NB4 (cell line): ENCODE measurements around the gene HTR6.

Experiments used
- DNase-seq: peaks from one replicate; pipeline ENCODE4 v3.0.0; 2010; ENCODE audit warnings: low read depth
- H3K4me3 ChIP-seq: one replicate; pipeline ENCODE4 v1.5.1; 2011; ENCODE audit warnings: mild to moderate bottlenecking, low read depth, low read length, moderate library complexity
- MAX ChIP-seq: IDR thresholded peaks from 2 replicates; pipeline ENCODE4 v1.6.1; 2011; ENCODE audit warnings: low read depth, low read length
- MYC ChIP-seq: IDR thresholded peaks from 2 replicates; pipeline ENCODE4 v1.6.1; 2011; ENCODE audit warnings: low read depth, low read length
- POLR2A ChIP-seq: IDR thresholded peaks from 2 replicates; pipeline ENCODE4 v1.6.1; 2011; ENCODE audit warnings: mild to moderate bottlenecking; ENCODE audit not compliant: insufficient read length; ENCODE audit errors: extremely low read depth
- TF ChIP-seq, protein P1 (sequence below): IDR thresholded peaks from one replicate; pipeline ENCODE4 v1.5.1; 2012; ENCODE audit warnings: low read depth, low read length

HTR6 gene

GRCh38 chr1:19690342-19690741, 25.7 kb downstream of the HTR6 start:
- no peak for DNase-seq
- TF ChIP-seq, protein P1, sequence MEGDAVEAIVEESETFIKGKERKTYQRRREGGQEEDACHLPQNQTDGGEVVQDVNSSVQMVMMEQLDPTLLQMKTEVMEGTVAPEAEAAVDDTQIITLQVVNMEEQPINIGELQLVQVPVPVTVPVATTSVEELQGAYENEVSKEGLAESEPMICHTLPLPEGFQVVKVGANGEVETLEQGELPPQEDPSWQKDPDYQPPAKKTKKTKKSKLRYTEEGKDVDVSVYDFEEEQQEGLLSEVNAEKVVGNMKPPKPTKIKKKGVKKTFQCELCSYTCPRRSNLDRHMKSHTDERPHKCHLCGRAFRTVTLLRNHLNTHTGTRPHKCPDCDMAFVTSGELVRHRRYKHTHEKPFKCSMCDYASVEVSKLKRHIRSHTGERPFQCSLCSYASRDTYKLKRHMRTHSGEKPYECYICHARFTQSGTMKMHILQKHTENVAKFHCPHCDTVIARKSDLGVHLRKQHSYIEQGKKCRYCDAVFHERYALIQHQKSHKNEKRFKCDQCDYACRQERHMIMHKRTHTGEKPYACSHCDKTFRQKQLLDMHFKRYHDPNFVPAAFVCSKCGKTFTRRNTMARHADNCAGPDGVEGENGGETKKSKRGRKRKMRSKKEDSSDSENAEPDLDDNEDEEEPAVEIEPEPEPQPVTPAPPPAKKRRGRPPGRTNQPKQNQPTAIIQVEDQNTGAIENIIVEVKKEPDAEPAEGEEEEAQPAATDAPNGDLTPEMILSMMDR: no peak
- no peak for TF ChIP-seq POLR2A
- no peak for TF ChIP-seq MAX
- no peak for TF ChIP-seq MYC
- no peak overlapping the region for H3K4me3 ChIP-seq

DNA sequence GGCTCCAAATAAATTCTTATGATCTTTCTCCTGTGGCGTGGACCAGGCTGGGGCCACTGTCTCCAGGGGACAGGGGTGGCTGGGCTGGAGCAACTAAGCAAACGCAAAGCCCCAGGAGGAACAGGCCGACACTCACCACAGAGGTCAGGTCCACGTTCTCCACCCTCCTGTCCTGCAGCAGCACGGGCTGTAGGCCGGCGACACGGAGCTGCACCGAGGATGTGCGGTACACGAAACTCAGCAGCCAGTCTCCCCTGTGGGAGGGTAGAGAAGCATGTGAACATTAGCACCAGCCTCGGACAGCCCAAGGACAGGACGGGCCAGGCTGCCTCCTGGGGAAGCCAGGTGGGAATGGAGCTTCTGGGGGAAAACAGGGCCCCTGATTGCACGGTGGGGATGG, 29.6 kb downstream of the HTR6 start:
- no peak for DNase-seq
- no peak for TF ChIP-seq POLR2A
- TF ChIP-seq MAX: no peak
- TF ChIP-seq MYC: no peak
- TF ChIP-seq, protein P1: no peak

DNA sequence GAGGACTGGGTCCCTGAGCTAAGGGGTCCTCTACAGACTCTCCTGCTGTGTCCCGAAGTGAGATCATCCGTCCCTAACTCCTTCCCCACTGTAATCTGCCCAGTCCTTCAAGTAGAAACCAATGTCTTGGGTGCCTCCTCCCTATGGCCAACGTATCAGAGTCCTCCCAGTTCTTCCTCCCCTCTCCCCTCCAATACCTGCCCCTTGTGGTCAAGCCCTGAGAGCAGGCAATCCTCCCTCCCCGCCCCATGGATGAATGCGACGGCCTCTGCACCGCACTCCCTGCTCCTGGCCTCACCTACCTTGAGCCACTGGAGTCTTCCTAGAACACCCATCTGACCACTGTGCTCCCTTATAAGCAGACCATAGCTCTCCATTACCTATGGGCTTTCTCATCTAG, 31.1 kb downstream of the HTR6 start:
- TF ChIP-seq, protein P1: no peak
- TF ChIP-seq POLR2A (no peak), MYC (no peak), MAX (no peak)
- no peak overlapping the region for H3K4me3 ChIP-seq
- no peak for DNase-seq

More for the DNA sequence above, 29.6 kb downstream of the HTR6 start:
- H3K4me3 ChIP-seq: no peak overlapping the region

DNA sequence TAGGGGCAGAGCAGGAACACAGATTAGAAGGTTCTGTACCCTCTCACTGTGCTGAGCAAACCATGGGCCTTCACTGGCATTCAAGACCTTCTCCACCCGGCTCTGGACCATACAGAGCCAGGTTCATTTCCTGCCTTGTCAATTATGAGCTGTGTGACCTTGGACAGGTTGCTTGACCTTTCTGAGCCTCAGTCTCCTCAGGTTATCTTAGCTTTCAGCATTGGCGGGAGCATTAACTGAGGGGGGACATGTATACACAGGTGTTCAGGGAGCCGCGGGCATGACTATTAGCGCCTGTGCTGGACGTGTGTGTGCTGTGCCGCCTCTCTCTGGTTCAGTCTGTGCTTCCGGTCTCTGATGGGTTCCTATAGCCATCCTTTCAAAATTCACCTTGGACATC, 32.1 kb downstream of the HTR6 start:
- no peak for DNase-seq
- TF ChIP-seq MAX: no peak
- TF ChIP-seq MYC: no peak
- TF ChIP-seq, protein P1: no peak
- TF ChIP-seq POLR2A: no peak
- no peak overlapping the region for H3K4me3 ChIP-seq

- TF ChIP-seq, protein P1: no peak
- no peak for TF ChIP-seq MYC
- no peak for TF ChIP-seq MAX
- no peak for TF ChIP-seq POLR2A
- no peak for DNase-seq
- no peak overlapping the region for H3K4me3 ChIP-seq
These were observed 33.5 kb downstream of the HTR6 start for GRCh38 chr1:19698181-19698580.
